EL (cell line): ENCODE measurements around the gene SLC30A7.
"Not testable (repeated sequence)": the region's sequence is repeated elsewhere in the genome, so short reads cannot be mapped to it uniquely, and the experiment has no call there.

ENCODE experiments used
- DNase-seq: peaks from one replicate; pipeline ENCODE4 v3.0.0-alpha.2; 2016

Gene SLC30A7

GRCh38 chr1:100895540-100896480, at the start of gene SLC30A7:
TSS of gene SLC30A7 (plus strand) at chr1:100896090. CDS start at chr1:100896263, 173 bp downstream.
- DNase-seq, result peak; percentile 95

- peak; percentile 31 for DNase-seq
Observed at GRCh38 chr1:100847361-100848082, 48.4 kb upstream of the SLC30A7 start.

- no peak for DNase-seq
Observed at GRCh38 chr1:100851726-100852125, 44.2 kb upstream of the SLC30A7 start.

GRCh38 chr1:100852976-100853375, 42.9 kb upstream of the SLC30A7 start:
- DNase-seq, result no peak

- peak; percentile 76 for DNase-seq
Observed at GRCh38 chr1:100855116-100855515, 40.8 kb upstream of the SLC30A7 start.

GRCh38 chr1:100860397-100860991, 35.4 kb upstream of the SLC30A7 start:
- peak; percentile 58 for DNase-seq

- DNase-seq, result no peak
Observed at GRCh38 chr1:100861379-100861778, 34.5 kb upstream of the SLC30A7 start.

GRCh38 chr1:100862591-100862990, 33.3 kb upstream of the SLC30A7 start:
- DNase-seq, result peak; percentile 92

GRCh38 chr1:100866041-100866900, 29.6 kb upstream of the SLC30A7 start:
- DNase-seq, result peak; percentile 56

- DNase-seq, result no peak
Observed at GRCh38 chr1:100866901-100867206, 29.0 kb upstream of the SLC30A7 start.

GRCh38 chr1:100868364-100868995, 27.4 kb upstream of the SLC30A7 start:
- peak; percentile 54 for DNase-seq

GRCh38 chr1:100869996-100870395, 25.9 kb upstream of the SLC30A7 start:
- no peak for DNase-seq

- no peak for DNase-seq
Observed at GRCh38 chr1:100874433-100874832, 21.5 kb upstream of the SLC30A7 start.

GRCh38 chr1:100875228-100875627, 20.7 kb upstream of the SLC30A7 start:
- DNase-seq, result no peak

GRCh38 chr1:100876291-100876690, 19.6 kb upstream of the SLC30A7 start:
- DNase-seq, result no peak

- no peak for DNase-seq
Observed at GRCh38 chr1:100879422-100879821, 16.5 kb upstream of the SLC30A7 start.

GRCh38 chr1:100881687-100882086, 14.2 kb upstream of the SLC30A7 start:
- no peak for DNase-seq

- DNase-seq, result no peak
Observed at GRCh38 chr1:100882698-100883097, 13.2 kb upstream of the SLC30A7 start.

- DNase-seq, result peak; percentile 46
Observed at GRCh38 chr1:100883963-100884362, 11.9 kb upstream of the SLC30A7 start.

GRCh38 chr1:100889007-100889406, 6.9 kb upstream of the SLC30A7 start:
- DNase-seq, result not testable (repeated sequence)

- DNase-seq, result not testable (repeated sequence)
Observed at GRCh38 chr1:100889869-100890482, 5.9 kb upstream of the SLC30A7 start.

GRCh38 chr1:100891380-100891779, 4.5 kb upstream of the SLC30A7 start:
- DNase-seq, result no peak
